K562 (cell line): ENCODE results near the gene PRDM4. TPM values are rescaled to one million over a fixed set of nuclear protein-coding genes. Genes with fewer than 3 reads are reported as not detected.

Source experiments
- ATAC-seq: fragments of 200-7000 bp; cut with Tn5 transposase; 3 replicates; pipeline ENCODE4 v1.9.1; 2020; ENCODE audit warnings: moderate library complexity
- BruUV-seq: library from RNA; stranded (reverse); fragments of 400-500 nt; replicated peaks from 2 replicates; lab custom pipeline; 2021; lab: Mats Ljungman, UMichigan
- CTCF ChIA-PET: fragments of 300-600 bp; formaldehyde crosslinking; extraction: SDS; loops from one replicate; lab custom pipeline; 2021; ENCODE audit warnings: low intra/inter-chr PET ratio; lab: Yijun Ruan, JAX
- POLR2A ChIA-PET: fragments of 300-600, 350-650 bp; sonication (Branson Sonifier 250); formaldehyde crosslinking; extraction: SDS; loops from one replicate; lab custom pipeline; 2021; ENCODE audit warnings: antibody characterized with exemption, inconsistent platforms; lab: Yijun Ruan, JAX
- DNase-seq, 4 experiments: peaks; one replicate each; pipeline versions ENCODE4 v3.0.0 to v3.0.0-alpha.2; 2011 to 2018; ENCODE audit warnings: low spot score in 3 of 4, mixed read lengths in 3 of 4; ENCODE audit errors: extremely low read depth in 1 of 4
- FAIRE-seq: peaks from 2 replicates; lab custom pipeline; 2011; peaks lifted over from hg19 to GRCh38; lab: Jason Lieb, UNC
- H2AFZ ChIP-seq: 2 replicates; pipeline ENCODE4 v1.6.0; 2011; ENCODE audit warnings: low read depth, low read length, control low read depth, inconsistent platforms
- H3K27ac ChIP-seq: fragments of 200-600 bp; 3 replicates; pipeline ENCODE4 v1.8.0; 2011; ENCODE audit warnings: low read depth, mild to moderate bottlenecking, control low read depth, inconsistent platforms, low read length, moderate library complexity, mixed read lengths; ENCODE audit errors: extremely low read depth
- H3K27me3 ChIP-seq, 2 experiments: fragments of 300-600 bp in 1 of 2; 2 replicates in 1 of 2; 3 replicates in 1 of 2; pipeline versions ENCODE4 v1.6.0 to v1.8.0; 2011; ENCODE audit warnings: inconsistent platforms in 2 of 2, low read length in 2 of 2, mild to moderate bottlenecking in 1 of 2, mixed read lengths in 1 of 2, moderate library complexity in 1 of 2; ENCODE audit not compliant: control insufficient read depth in 2 of 2, insufficient read depth in 2 of 2
- H3K36me3 ChIP-seq: fragments of 300-600 bp; 3 replicates; pipeline ENCODE4 v1.8.0; 2011; ENCODE audit warnings: mild to moderate bottlenecking, low read length, inconsistent platforms; ENCODE audit not compliant: control insufficient read depth, insufficient read depth
- H3K4me1 ChIP-seq, 2 experiments: fragments of 200-600 bp in 1 of 2; replicated peaks in 1 of 2; 2 replicates in 1 of 2; 3 replicates in 1 of 2; pipeline versions ENCODE4 v1.5.1 to v1.8.0; 2011; ENCODE audit warnings: inconsistent platforms in 2 of 2, low read length in 2 of 2, mild to moderate bottlenecking in 1 of 2, mixed read lengths in 1 of 2, moderate library complexity in 1 of 2; ENCODE audit not compliant: control insufficient read depth in 2 of 2, insufficient read depth in 2 of 2
- H3K4me2 ChIP-seq: 2 replicates; pipeline ENCODE4 v1.6.1; 2011; ENCODE audit warnings: low read length, control low read depth, inconsistent platforms, mixed read lengths; ENCODE audit not compliant: insufficient read depth
- H3K4me3 ChIP-seq: fragments of 200-600 bp; sonication (generic), shearing (Covaris generic); 2 replicates; pipeline ENCODE4 v1.5.1; 2016; ENCODE audit warnings: control low read depth, inconsistent platforms
- H3K79me2 ChIP-seq: fragments of 200-600 bp; 3 replicates; pipeline ENCODE4 v1.8.0; 2011; ENCODE audit warnings: low read length, inconsistent platforms; ENCODE audit not compliant: control insufficient read depth, insufficient read depth
- H3K9ac ChIP-seq, 2 experiments: 2 replicates each; pipeline versions ENCODE4 v1.6.0 to v1.6.1; 2011; ENCODE audit warnings: low read depth in 2 of 2, low read length in 2 of 2, control low read depth in 1 of 2, inconsistent platforms in 1 of 2, mild to moderate bottlenecking in 1 of 2, mixed read lengths in 1 of 2; ENCODE audit not compliant: insufficient read depth in 1 of 2
- H3K9me1 ChIP-seq: one replicate; pipeline ENCODE4 v1.6.0; 2011; ENCODE audit warnings: inconsistent platforms, mild to moderate bottlenecking, low read length, moderate library complexity; ENCODE audit not compliant: control insufficient read depth, insufficient read depth
- H3K9me3 ChIP-seq: replicated peaks from 2 replicates; pipeline ENCODE4 v1.5.1; 2011; ENCODE audit warnings: low read depth, low read length, inconsistent platforms; ENCODE audit not compliant: control insufficient read depth, insufficient read depth
- H4K20me1 ChIP-seq: replicated peaks from 2 replicates; pipeline ENCODE4 v1.6.1; 2011; ENCODE audit warnings: low read length, inconsistent platforms, mixed read lengths; ENCODE audit not compliant: control insufficient read depth, insufficient read depth
- ATF4 ChIP-seq: fragments of 450-650 bp; formaldehyde crosslinking; IDR thresholded peaks from 2 replicates; pipeline ENCODE4 v1.4.0; 2022; ENCODE audit warnings: mild to moderate bottlenecking, moderate library complexity
- ATF7 ChIP-seq: fragments of 450-650 bp; IDR thresholded peaks from 2 replicates; pipeline ENCODE4 v1.7.1; 2014; ENCODE audit warnings: mild to moderate bottlenecking, moderate library complexity
- CBX8 ChIP-seq: fragments of 200-600 bp; sonication (generic); IDR thresholded peaks from 2 replicates; pipeline ENCODE4 v1.6.1; 2012; ENCODE audit warnings: borderline replicate concordance, mixed run types, low read depth, mild to moderate bottlenecking, moderate library complexity, mixed read lengths, low read length, control low read depth, inconsistent platforms; ENCODE audit not compliant: poor library complexity, severe bottlenecking; ENCODE audit errors: extremely low read depth
- DIDO1 ChIP-seq: fragments of 450-650 bp; IDR thresholded peaks from 2 replicates; pipeline ENCODE4 v1.6.1; 2016; ENCODE audit warnings: low read depth, missing biosample characterization, missing genetic modification characterization
- DPF2 ChIP-seq: fragments of 450-650 bp; IDR thresholded peaks from 2 replicates; pipeline ENCODE4 v1.6.1; 2016
- FOXO4 ChIP-seq: fragments of 450-650 bp; formaldehyde crosslinking; IDR thresholded peaks from 2 replicates; pipeline ENCODE4 v1.4.0; 2020; ENCODE audit warnings: mild to moderate bottlenecking, moderate library complexity
- GABPA ChIP-seq: fragments of 200-800 bp; sonication (Bioruptor generic); conservative IDR thresholded peaks from 2 replicates; pipeline ENCODE4 v1.6.1; 2016; ENCODE audit warnings: low read depth, missing genetic modification characterization, missing compliant biosample characterization
- MTA1 ChIP-seq: fragments of 450-650 bp; IDR thresholded peaks from 2 replicates; pipeline ENCODE4 v1.6.1; 2017; ENCODE audit warnings: borderline replicate concordance
- PTBP1 ChIP-seq: fragments of 200-400 bp; formaldehyde crosslinking; IDR thresholded peaks from 2 replicates; pipeline ENCODE4 v1.6.1; 2017; ENCODE audit warnings: low read depth, low read length
- RBM22 ChIP-seq: fragments of 200-400 bp; formaldehyde crosslinking; IDR thresholded peaks from 2 replicates; pipeline ENCODE4 v1.6.1; 2018; ENCODE audit warnings: low read length, low read depth; ENCODE audit not compliant: poor library complexity, severe bottlenecking
- XRCC5 ChIP-seq: fragments of 200-400 bp; formaldehyde crosslinking; IDR thresholded peaks from 2 replicates; pipeline ENCODE4 v1.6.1; 2017; ENCODE audit warnings: low read depth, mild to moderate bottlenecking, low read length
- ZNF311 ChIP-seq: fragments of 250-450 bp; sonication (Bioruptor Pico); IDR thresholded peaks from 2 replicates; pipeline ENCODE4 v1.4.0; 2020; ENCODE audit warnings: mild to moderate bottlenecking, moderate library complexity
- ZNF324 ChIP-seq: fragments of 250-450 bp; sonication (Bioruptor Pico); IDR thresholded peaks from 2 replicates; pipeline ENCODE4 v1.4.0; 2020; ENCODE audit warnings: mild to moderate bottlenecking
- WGBS: fragments of 100-300 bp; shearing (Covaris generic); methylation state at CpG from one replicate; pipeline ENCODE4 v1.1.6; 2016; ENCODE audit warnings: low coverage, mixed read lengths; ENCODE audit not compliant: insufficient coverage; ENCODE audit errors: missing lambda C conversion rate; 5-methylcytosine and 5-hydroxymethylcytosine counted together
- in situ Hi-C: fragments of 300-500 bp; cut with MboI; formaldehyde crosslinking; loops from 4 replicates; pipeline ENCODE4 v1.15.0; 2018; ENCODE audit warnings: inconsistent platforms, mixed read lengths
- intact Hi-C: fragments of 100-400 bp; cut with micrococcal nuclease; formaldehyde crosslinking; loops from 2 replicates; pipeline ENCODE4 v1.14.2; 2022
- polyA plus RNA-seq, 8 experiments: library from polyadenylated mRNA; depleted of rRNA in 4 of 8; stranded (reverse) in 5 of 8; unstranded in 3 of 8; fragments of >200 nt; fragmentation: Nextera tagmentation in 2 of 8; fragmentation: Illumina TruSeq in 1 of 8; extraction: Ambion mirVana in 2 of 8; extraction: Trizol in 1 of 8; gene quantifications; 2 replicates each; pipeline versions ENCODE4 v1.2.1 to v1.2.3, GENCODE V29; 2011 to 2014; ENCODE audit warnings: inconsistent platforms in 1 of 8, missing spikeins in 1 of 8
- total RNA-seq, 7 experiments: library from RNA; depleted of rRNA in 6 of 7; stranded (reverse); fragments of >200 nt in 6 of 7; fragmentation: Illumina TruSeq in 2 of 7; extraction: Trizol in 2 of 7; gene quantifications; 2 replicates each; pipeline versions ENCODE4 v1.2.1 to v1.2.3, GENCODE V29; 2011 to 2021; ENCODE audit warnings: low replicate concordance in 1 of 7

The PRDM4 gene
- total and polyA plus RNA-seq, 9 of the 15 experiments (the other 6 are each of a cell fraction or from before 2014, with no cell fraction given) = 5.9 to 26.0 (median 20.0) TPM

- TF ChIP-seq DPF2 (no peak), DIDO1 (tag) (no peak), MTA1 (no peak), ZNF324 (CRISPR knock-in tag) (no peak), CBX8 (no peak), ATF4 (no peak), ATF7 (no peak), XRCC5 (no peak), GABPA (tag) (no peak), ZNF311 (CRISPR knock-in tag) (no peak), RBM22 (no peak), FOXO4 (CRISPR knock-in tag) (no peak), PTBP1 (no peak)
- Histone ChIP-seq H3K9me1 (no peaks in the 10 kb centered on the region), H3K9me3 (no peaks in the 10 kb centered on the region), H3K36me3 (no peaks in the 10 kb centered on the region), H3K27me3 (peaks cover 2 to 21% of the 10 kb centered on the region in 2 experiments; a peak in 2 of 5 replicates), H4K20me1 (no peaks in the 10 kb centered on the region), H3K79me2 (no peaks in the 10 kb centered on the region), H3K4me3 (no peak overlapping the region), H2AFZ (no peak overlapping the region), H3K27ac (no peak overlapping the region), H3K4me2 (no peak overlapping the region), H3K9ac (no peak overlapping the region), H3K4me1 (no peaks in the 10 kb centered on the region)
- FAIRE-seq (no peak), ATAC-seq (no peak), DNase-seq (no peak)
- intact Hi-C loops (no loop called here), in situ Hi-C loops (no loop called here)
- BruUV-seq = no TSS peak
- POLR2A ChIA-PET = interaction anchor here (1.1 kb wide), 1 partner anchor 45 kb away, joined by 3 read pairs; no protein-coding TSS in a partner anchor
- CTCF ChIA-PET = no interaction called here
- 0% methylated on average over 3 of the region's 3 CpGs for WGBS
Measured at GRCh38 chr12:107807471-107808150, 46.7 kb upstream of the PRDM4 start.
